Rectal smooth muscle tissue (tissue), 1 donor: ENCODE measurements around the gene OTUB2.

ENCODE experiments used
- H3K27ac ChIP-seq: one replicate; pipeline ENCODE4 v1.7.0; 2013; ENCODE audit warnings: low read depth, low read length, inconsistent platforms
- H3K27me3 ChIP-seq: one replicate; pipeline ENCODE4 v1.7.0; 2013; ENCODE audit warnings: low read length; ENCODE audit not compliant: control insufficient read depth, insufficient read depth
- H3K36me3 ChIP-seq: one replicate; pipeline ENCODE4 v1.7.0; 2013; ENCODE audit warnings: low read length; ENCODE audit not compliant: control insufficient read depth, insufficient read depth
- H3K4me1 ChIP-seq: one replicate; pipeline ENCODE4 v1.7.0; 2013; ENCODE audit warnings: low read length; ENCODE audit not compliant: control insufficient read depth, insufficient read depth
- H3K4me3 ChIP-seq: one replicate; pipeline ENCODE4 v1.7.0; 2013; ENCODE audit warnings: low read length
- H3K9ac ChIP-seq: one replicate; pipeline ENCODE4 v1.7.0; 2013; ENCODE audit warnings: low read length

Gene OTUB2

DNA sequence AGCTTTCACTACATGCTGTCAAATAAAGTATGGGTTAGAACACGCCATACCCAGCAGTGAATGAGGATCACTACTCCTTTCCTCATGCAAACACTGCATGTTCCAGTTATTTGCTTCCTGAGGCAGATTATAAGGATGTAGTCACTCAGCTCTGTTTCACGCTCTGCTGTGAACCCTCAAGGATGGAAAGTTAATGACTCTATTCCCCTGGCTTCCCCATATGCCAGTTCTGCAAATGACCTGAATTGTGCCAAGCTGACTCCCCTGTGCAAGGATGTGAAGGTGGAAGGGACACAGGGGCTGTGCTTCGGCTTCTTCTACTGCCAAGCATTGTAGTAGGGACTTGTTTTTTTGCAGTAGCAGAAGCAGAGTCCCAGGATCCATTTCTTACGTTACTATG lies 61.8 kb downstream of the OTUB2 start:
- Histone ChIP-seq H3K36me3 (no peaks in the 10 kb centered on the region), H3K4me1 (no peaks in the 10 kb centered on the region), H3K27ac (no peak overlapping the region), H3K4me3 (no peak overlapping the region), H3K9ac (no peak overlapping the region), H3K27me3 (no peaks in the 10 kb centered on the region)

DNA sequence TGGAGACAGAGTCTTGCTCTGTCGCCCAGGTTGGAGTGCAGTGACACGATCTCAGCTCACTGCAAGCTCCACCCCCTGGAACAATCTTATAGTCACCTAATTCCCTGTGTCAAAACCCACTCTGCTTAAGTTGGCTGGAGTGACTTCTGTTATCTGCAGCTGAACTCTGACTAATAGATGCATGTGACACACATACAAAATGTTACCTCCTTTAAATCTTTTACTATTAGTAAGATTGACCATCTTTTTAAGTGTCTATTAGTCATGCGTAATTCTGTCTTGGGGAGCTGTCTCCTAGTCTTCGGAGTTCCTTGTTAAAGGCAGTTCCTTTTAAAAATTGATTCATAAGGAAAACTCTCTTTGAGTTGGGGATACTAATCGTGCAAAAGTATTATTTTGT lies 62.4 kb downstream of the OTUB2 start:
- H3K36me3 ChIP-seq, result no peaks in the 10 kb centered on the region
- no peak overlapping the region for H3K27ac ChIP-seq
- H3K27me3 ChIP-seq, result no peaks in the 10 kb centered on the region
- H3K4me3 ChIP-seq, result no peak overlapping the region
- no peak overlapping the region for H3K9ac ChIP-seq
- H3K4me1 ChIP-seq, result no peaks in the 10 kb centered on the region

DNA sequence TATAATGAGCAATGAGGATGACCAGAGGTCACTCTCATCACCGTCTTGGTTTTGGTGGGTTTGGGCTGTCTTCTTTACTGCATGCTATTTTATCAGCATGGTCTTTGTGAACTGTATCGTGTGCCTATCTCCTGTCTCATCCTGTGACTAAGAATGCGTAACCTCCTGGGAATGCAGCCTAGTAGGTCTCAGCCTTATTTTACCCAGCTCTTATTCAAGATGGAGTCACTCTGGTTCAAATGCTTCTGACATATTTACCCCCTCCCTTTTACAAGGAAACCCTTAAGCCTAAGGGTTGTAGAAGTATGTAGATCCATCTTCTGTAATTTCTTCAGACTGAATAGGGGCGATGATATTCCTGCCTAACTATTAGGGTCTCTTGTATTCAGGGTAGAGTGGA lies 63.3 kb downstream of the OTUB2 start:
- no peak overlapping the region for H3K9ac ChIP-seq
- H3K27ac ChIP-seq, result no peak overlapping the region
- H3K36me3 ChIP-seq, result no peaks in the 10 kb centered on the region
- H3K4me1 ChIP-seq, result no peaks in the 10 kb centered on the region
- H3K27me3 ChIP-seq, result no peaks in the 10 kb centered on the region
- no peak overlapping the region for H3K4me3 ChIP-seq

DNA sequence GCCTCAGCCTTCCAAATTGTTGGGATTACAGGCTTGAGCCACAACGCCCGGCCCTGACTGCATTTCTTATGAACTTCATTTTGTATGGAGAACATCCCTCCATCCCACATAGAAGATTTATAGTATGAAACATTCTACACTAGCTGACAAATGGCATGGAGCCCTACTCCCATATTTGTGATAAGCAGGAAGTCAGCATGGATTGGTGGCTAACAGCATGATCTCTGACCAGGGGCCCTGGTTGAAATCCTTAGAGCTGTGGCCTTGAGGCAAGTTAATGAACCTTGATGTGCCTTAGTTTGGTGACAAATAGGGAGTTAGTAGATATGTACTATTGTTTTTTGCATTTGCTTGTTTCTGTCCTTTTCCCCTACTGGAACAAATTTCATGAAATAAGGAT lies 67.3 kb downstream of the OTUB2 start:
- H3K27me3 ChIP-seq, result no peaks in the 10 kb centered on the region
- no peak overlapping the region for H3K9ac ChIP-seq
- no peaks in the 10 kb centered on the region for H3K4me1 ChIP-seq
- no peak overlapping the region for H3K4me3 ChIP-seq
- no peak overlapping the region for H3K27ac ChIP-seq
- H3K36me3 ChIP-seq, result no peaks in the 10 kb centered on the region

DNA sequence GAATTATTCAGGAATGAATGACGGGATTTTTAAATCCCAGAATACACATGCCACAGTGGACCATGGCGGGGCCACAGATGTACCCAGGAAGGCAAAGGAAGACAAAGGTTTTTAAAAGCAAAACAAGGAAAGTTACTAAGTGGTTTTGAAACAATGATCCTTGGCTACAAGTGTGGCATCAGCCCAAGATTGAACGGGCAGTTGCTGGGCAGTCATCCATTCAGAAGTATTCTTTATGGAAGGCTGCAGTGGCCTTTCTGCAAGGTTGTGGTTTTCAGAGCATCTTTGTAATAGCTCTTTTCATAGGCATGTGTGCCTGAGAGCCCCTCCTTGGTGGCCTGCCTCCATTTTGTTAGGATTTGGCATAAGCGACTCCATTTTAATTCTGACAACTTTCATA lies 71.0 kb downstream of the OTUB2 start:
- no peak overlapping the region for H3K27ac ChIP-seq

More for the DNA sequence above, 71.0 kb downstream of the OTUB2 start:
- Histone ChIP-seq H3K9ac (no peak overlapping the region), H3K27me3 (no peaks in the 10 kb centered on the region), H3K36me3 (no peaks in the 10 kb centered on the region), H3K4me3 (no peak overlapping the region), H3K4me1 (no peaks in the 10 kb centered on the region)
